Suprapubic skin (tissue), 4 donors: Measurements from ENCODE around the gene RPL31. TPM values are rescaled to one million over a fixed set of nuclear protein-coding genes. Genes with fewer than 3 reads are reported as not detected.

ENCODE experiments used
- total RNA-seq, 4 donors: library from RNA; depleted of rRNA; stranded (reverse); fragments of >200 nt; gene quantifications; one replicate each; pipeline ENCODE4 v1.1.0, GENCODE V29; 2016

RPL31 gene
- total RNA-seq, 4 donors from 2014 or later, result 1,149 to 1,835 (median 1,682) TPM

Other genes starting within 250 kb of the RPL31 start
- 10 to 100 TPM; 46.5 to 90.1 (median 62.9) TPM for gene NPAS2, start 182.2 kb upstream of the RPL31 start, total RNA-seq
- 100 to 1,000 TPM in 1 of 4 donors, 10 to 100 TPM in 3; 38.8 to 309 (median 68.3) TPM for gene TBC1D8, start 149.1 kb downstream of the RPL31 start, total RNA-seq